ENCODE results near the gene ANGPTL7.

DNA sequence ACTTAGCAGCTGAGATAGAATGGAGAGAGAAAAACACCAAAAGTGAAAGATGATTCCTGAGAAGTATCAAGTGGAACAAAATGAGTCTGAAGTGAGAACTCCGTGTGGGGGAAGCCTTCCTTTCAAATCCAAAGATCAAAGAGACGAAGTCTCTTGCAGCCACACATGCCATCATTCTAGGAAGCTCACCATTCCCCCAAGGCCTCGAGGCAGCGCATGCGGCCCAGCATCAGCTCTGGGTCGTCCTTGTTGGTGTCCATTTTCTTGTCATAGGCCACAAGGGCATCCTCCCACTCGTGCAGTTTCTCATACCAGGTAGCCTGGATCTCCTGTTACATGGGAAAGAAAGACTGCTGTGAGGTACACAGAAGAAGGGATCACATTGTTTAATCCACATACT lies 32.2 kb upstream of the ANGPTL7 start:
- TF ChIP-seq, protein P1, sequence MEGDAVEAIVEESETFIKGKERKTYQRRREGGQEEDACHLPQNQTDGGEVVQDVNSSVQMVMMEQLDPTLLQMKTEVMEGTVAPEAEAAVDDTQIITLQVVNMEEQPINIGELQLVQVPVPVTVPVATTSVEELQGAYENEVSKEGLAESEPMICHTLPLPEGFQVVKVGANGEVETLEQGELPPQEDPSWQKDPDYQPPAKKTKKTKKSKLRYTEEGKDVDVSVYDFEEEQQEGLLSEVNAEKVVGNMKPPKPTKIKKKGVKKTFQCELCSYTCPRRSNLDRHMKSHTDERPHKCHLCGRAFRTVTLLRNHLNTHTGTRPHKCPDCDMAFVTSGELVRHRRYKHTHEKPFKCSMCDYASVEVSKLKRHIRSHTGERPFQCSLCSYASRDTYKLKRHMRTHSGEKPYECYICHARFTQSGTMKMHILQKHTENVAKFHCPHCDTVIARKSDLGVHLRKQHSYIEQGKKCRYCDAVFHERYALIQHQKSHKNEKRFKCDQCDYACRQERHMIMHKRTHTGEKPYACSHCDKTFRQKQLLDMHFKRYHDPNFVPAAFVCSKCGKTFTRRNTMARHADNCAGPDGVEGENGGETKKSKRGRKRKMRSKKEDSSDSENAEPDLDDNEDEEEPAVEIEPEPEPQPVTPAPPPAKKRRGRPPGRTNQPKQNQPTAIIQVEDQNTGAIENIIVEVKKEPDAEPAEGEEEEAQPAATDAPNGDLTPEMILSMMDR (IDR thresholded peaks at IDR 0.05): no peak
- no peak for TF ChIP-seq POLR2AphosphoS5 (IDR thresholded peaks at IDR 0.05)

Data from gastroesophageal sphincter (tissue), 3 donors.